GM21360 (cell line): Measurements from ENCODE around the gene PCNT.
"Not testable (repeated sequence)": the region's sequence is repeated elsewhere in the genome, so short reads cannot be mapped to it uniquely, and the experiment has no call there.

ENCODE experiments used
- ATAC-seq: cut with Tn5 transposase; IDR thresholded peaks from one replicate; pipeline ENCODE4 v1.9.1; 2021; ENCODE audit warnings: mild to moderate bottlenecking, moderate library complexity; ENCODE audit not compliant: unreplicated experiment

PCNT gene

GRCh38 chr21:46401186-46401910 lies 77.4 kb downstream of the PCNT start:
- ATAC-seq: no peak

DNA sequence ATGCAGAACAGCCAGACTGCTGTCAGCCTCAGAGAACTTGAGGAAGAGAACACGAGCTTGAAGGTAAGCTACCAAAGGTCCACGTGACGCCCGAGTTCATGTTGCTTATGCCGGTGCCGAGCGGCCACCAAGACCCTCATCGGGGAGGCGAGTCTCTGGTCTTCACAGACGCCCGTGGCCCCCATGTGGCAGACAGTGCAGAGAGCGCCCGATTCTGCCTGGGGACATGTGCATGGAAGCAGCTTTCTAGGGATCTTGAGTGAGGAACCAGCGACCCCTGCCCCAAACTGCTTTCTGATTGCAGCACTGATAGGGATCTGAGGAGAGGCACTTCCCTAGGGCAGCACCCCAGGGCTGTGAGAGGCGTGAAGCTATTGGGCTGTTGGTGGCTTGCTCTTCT lies 78.5 kb downstream of the PCNT start:
- no peak for ATAC-seq

- ATAC-seq: not testable (repeated sequence)
These were observed 79.4 kb downstream of the PCNT start for GRCh38 chr21:46403234-46403811.

DNA sequence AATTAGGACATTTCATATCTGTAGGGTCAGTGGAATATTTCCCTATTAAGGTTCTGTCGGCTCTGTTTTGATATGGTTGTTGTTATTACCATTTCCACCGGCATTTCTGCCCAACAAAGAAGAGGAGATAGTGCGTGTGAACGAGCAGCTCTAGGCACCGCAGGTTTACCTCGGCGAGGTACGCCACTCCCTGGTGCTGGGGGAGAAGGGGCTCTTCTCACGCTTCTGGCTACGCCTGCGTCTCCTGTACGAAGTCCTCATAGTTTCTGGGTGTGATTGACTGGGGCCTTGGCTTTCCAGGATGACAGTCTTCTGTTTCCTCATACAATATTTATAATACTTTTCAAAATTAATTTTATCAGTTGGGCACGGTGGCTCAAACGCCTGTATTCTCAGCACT lies 80.3 kb downstream of the PCNT start:
- ATAC-seq: no peak

DNA sequence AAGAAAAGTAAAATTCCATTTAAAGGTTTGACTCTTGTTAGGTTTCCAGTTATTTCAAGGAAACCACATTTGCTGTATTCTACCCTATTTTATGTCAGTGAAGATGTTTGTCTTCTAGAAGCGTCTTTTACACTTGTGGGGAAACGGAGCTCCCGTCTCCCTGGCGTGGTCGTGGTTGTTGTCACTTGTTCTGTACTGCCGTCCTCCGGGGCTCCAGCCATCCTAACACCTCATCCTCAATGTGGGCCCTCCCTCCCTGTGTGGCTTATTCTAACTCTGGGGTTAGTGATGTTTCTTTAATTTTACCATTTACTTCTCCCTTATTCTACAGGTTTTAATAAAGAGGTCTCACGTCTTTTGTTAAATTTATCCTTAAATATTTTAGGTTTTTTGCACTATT lies 82.0 kb downstream of the PCNT start:
- no peak for ATAC-seq

DNA sequence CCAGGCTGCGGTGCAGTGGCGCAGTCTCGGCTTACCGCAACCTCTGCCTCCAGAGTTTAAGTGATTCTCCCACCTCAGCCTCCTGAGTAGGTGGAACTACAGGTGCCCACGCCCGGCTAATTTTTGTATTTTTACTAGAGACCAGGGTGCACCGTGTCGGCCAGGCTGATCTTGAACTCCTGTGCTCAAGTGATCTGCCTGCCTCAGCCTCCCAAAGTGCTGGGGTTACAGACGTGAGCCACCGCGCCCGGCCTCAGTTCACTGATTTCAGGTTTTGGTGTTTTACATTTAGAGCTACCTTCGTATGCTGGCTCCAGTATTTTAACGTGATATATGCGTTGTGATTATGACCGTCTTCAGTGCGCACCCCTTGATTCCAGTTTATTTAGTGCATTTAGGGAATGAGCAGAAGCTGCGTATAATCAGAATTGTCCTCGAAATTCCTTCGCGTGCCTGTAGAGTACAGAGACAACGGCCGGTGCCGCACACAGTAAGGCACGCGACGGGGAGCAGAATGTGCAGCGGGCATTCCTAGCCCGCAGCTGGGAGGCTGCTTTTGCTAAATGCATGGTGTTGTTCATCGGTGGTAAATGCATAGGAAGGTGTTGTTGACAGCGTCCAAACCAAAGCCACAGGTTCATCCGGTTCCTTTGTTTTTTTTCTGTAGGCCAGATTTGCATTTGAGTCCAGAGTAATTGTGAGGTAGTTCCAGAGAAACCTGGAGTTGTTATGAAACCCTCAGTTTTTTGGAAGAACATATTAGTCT lies 85.9 kb downstream of the PCNT start:
- ATAC-seq: no peak

- ATAC-seq: no peak
These were observed 86.6 kb downstream of the PCNT start for GRCh38 chr21:46410516-46410915.

- ATAC-seq: no peak
These were observed 87.3 kb downstream of the PCNT start for GRCh38 chr21:46411236-46411635.

GRCh38 chr21:46411691-46412090 lies 87.7 kb downstream of the PCNT start:
- ATAC-seq: no peak

GRCh38 chr21:46412521-46413364 lies 88.8 kb downstream of the PCNT start:
- no peak for ATAC-seq

GRCh38 chr21:46413365-46413696 lies 89.4 kb downstream of the PCNT start:
- no peak for ATAC-seq

DNA sequence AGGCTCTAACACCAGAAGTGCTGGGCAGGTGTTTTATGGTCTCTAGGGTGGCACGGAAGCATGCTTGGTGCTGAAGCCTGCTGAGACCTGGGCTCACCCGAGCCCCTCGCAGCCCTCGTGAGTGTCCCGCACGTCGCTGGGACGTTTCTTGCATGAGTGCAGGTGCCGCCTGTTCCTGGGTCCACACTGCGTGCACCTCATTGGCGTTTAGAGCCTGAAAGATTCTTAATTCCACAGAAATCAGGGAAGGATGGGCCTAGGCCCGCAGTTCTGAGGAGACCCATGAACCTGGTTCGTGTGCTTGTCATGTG lies 91.0 kb downstream of the PCNT start:
- no peak for ATAC-seq

- ATAC-seq: no peak
These were observed 92.6 kb downstream of the PCNT start for GRCh38 chr21:46416551-46416950.

DNA sequence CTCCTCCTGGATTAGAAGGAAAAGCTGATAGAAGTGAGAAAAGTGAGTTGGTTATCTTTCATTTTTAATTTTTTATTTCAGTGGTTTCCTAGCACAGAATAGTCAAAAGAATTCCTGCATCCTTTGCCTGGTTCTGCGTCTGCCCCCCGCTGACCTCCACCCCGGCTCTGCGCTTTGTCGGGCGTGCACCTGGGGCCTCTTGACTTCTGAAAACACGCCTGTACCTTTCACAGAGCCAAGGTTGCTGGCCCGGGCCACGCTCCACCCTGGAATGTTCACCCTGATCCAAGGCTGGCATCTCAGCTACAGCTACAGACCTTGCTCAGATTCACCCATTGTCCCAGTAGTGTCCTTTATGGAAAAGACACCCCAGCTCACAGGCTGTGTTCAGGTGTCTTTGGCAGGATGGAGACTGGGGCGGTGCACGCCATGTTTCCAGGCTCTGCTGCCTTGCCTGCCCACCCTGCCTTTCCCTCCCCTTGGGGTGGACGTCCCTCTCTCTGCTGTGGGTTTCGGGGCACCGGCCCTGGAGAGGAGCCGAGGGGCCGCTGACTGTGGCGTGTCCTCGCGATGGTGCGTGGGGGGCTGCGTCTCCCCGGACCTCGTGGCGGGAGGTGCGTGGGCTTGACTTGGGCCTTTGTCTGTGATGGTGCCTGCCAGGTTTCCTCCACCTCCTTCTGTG lies 94.5 kb downstream of the PCNT start:
- ATAC-seq: no peak

DNA sequence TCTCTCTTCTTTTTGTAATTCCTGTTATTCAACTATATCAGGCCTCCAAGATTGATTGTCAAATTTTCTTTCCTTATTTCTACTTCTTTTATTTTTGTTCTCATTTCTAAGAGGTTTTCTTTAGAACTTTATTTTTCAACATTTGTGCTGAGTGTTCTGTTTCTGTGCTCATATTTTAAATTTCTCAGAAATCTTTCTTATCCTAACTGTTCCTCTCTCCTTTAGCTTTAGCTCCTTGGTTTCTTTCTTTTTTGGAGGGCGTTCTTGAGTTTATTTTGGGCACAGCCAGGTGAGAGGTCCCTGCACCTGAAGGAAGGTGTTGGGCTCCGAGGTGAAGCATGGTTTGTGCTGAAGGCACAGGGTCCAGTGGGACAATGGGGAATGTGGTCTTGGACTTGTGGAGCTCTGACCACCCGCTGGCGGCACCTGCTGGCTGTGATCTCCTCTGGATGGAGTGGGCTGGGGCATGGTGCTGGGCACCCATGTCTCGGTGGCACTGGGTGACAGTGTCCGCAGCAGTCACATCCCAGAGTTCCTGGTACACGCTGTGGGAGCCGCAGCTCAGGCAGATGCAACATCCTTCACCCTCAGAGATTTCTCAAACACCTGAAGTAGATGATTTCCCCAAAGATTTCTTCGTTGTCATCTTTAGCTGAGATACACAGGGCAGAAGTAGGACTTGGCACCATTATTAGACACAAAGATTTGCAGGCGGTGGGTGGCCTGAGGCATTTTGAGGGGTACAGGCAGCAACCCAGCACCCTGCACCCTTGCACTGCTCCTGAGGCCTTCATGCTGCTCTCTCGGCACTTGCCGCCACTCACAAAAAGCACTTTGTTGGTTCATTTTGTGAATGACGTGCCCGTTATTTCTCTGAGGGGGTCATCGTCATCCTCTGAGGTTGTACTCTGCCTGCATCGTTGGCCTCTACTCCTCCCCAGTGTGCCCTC lies 96.6 kb downstream of the PCNT start:
- ATAC-seq: no peak

DNA sequence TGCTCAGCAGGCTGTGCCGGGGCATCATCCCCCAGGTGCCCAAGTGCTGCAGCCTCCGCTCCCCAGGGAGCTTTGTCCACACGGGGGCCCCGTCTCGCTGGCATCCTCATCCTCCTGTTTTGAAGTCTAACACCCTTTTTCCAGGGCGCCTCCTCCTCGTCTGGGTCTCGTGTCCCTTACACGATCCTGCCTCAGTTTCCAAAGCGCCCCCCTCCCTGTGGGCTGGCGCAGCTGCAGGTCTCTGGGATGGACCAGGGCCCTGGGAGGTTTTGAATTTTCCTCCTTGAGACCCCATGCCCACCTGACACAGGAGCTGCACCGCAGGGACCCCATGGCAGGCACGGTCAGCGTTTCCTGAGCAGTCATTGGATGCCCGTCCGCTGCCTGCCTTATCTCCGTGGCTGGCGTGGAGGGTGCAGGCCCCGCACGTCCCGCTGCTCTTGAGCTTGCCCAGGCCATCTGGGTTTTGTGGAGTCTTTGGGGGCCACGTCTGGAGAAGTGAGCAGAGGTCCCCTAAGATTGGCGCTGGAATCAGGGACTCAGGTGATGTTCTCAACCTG lies 97.3 kb downstream of the PCNT start:
- ATAC-seq: no peak

- no peak for ATAC-seq
These were observed 98.0 kb downstream of the PCNT start for GRCh38 chr21:46421756-46422555.

GRCh38 chr21:46422636-46423241 lies 98.8 kb downstream of the PCNT start:
- no peak for ATAC-seq
